ENCODE data around the gene ABCD4. TPM values are rescaled to one million over a fixed set of nuclear protein-coding genes. Genes with fewer than 3 reads are reported as not detected.

The ABCD4 gene
- total RNA-seq, 1 experiment from 2014 or later = 15.5 TPM

DNA sequence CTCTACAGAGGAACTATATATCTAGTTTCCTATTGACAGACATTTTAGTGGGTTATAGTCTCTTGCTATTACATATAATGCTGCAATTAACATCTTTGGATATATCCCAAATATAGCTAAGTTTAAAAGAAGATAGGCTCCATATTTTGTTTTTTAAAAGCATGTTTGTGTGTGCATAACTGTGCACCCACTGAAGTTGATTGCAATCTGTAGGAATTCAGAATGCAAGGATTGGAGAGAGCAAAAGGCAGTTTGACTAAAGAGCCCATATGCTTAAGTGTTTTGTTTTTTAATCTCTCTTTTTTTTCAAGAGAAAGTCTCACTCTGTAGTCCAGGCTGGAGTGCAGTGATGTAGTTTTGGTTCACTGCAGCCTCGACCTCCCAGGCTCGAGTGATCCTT is 9.4 kb upstream of the ABCD4 start:
- no peak for DNase-seq (ENCODE audit: low read depth, low spot score)
- in situ Hi-C loops (cut with HindIII; ENCODE audit: low pct_unique_long_range_greater_than_20kb, low sequenced_read_pairs) = no loop called here

DNA sequence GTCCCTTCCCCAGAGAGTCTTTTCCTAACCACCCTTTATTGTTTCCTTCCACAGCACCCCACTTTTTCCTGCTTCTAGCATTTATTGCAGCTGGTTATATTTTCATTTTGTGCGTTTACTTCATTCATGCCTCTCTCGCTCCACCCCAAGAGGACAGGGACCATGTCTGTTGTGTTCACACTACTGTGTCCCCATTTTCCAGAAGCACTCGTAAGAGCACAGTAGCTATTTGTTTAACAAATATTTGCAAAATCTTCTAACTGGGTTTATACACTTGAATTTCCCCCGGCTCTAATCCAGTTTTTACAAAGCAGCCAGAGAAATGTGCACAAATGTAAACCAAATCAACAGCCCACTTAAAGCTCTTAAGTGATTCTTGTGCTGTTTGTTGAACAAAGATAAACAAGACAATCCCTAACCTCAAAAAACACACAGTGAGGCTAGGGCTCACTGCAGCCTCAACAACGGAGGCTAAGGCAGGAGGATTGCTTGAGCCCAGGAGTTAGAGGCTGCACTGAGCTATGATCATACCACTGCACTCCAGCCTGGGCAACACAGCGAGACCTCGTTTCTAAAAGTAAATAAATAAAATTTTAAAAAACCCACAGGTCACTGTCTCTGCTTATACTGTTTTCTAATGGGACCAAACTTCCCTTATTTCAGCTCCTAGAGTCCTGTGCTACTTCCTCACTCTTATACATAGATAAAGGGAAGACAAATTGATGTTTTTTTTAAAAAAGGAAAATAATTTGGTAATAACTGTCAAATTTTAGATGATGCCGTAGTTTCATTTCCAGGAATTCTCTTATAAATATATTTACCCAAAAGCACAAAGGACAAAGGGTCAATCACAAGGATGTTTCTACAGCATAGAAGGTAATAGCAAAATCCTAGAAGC is 6.6 kb upstream of the ABCD4 start:
- in situ Hi-C loops (cut with HindIII; ENCODE audit: low pct_unique_long_range_greater_than_20kb, low sequenced_read_pairs) = no loop called here
- DNase-seq (ENCODE audit: low read depth, low spot score) = no peak

DNA sequence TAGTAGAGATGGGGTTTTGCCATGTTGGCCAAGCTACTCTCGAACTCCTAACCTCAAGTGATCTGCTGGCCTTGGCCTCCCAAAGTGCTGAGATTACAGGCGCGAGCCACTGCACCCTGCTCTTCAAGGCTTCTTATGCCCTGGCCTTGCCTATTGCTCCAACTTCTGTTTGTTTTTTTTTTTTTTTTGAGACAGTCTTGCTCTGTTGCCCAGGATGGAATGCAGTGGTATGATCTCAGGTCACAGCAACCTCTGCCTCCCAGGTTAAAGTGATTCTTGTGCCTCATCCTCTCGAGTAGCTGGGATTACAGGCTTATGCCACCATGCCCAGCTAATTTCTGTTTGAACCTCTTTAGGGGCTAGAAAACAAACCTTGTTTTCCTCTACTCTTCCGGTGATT is 6.0 kb upstream of the ABCD4 start:
- in situ Hi-C loops (cut with HindIII; ENCODE audit: low pct_unique_long_range_greater_than_20kb, low sequenced_read_pairs) = no loop called here
- DNase-seq (ENCODE audit: low read depth, low spot score) = no peak

DNA sequence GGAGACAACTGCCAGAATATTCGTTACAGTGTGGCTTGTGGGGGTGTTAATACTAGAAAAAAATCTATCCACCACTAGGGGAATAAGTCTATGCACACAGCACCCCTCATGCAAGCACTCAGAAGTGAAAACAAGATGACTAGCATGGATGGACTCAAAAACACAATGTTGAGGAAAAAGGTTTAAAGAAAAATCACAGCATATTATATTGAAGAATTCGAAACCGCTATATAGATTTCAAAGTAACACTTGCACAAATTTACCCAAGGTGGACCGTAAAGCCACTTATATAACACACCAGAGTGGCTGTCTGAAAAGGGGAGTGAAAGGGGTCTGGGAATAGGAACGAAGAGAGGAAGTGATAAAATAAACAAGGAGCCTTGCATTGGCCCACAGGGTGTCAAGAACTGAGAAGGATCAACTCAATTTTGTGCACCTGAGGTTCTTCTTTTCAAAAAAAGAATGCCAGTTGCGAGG is 544 bp downstream of the ABCD4 start:
- DNase-seq (ENCODE audit: low read depth, low spot score) = peak; percentile 46

DNA sequence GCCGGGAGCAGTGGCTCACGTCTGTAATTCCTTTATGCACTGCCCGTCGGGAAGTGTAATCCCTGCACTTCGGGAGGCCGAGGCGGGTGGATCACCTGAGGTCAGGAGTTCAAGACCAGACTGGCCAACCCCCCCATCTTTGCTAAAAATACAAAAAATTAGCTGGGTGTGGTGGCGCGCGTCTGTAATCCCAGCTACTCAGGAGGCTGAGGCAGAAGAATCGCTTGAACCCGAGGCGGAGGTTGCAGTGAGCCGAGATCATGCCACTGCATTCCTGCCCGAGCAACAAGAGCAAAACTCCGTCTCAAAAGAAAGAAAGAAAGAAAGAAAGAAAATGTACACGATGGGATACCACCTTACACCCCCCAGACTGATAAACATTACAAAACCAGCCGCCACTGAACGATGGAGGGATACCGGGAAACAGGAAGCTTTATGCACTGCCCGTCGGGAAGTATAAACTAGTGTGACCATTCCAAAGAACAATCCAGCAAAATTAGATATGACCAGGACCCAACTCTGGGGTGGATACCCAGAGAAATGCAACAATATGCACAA is 1.1 kb downstream of the ABCD4 start:
- no peak for DNase-seq (ENCODE audit: low read depth, low spot score)
- in situ Hi-C loops (cut with HindIII; ENCODE audit: low pct_unique_long_range_greater_than_20kb, low sequenced_read_pairs) = no loop called here

More for the DNA sequence above, 544 bp downstream of the ABCD4 start:
- in situ Hi-C loops (cut with HindIII; ENCODE audit: low pct_unique_long_range_greater_than_20kb, low sequenced_read_pairs) = no loop called here

DNA sequence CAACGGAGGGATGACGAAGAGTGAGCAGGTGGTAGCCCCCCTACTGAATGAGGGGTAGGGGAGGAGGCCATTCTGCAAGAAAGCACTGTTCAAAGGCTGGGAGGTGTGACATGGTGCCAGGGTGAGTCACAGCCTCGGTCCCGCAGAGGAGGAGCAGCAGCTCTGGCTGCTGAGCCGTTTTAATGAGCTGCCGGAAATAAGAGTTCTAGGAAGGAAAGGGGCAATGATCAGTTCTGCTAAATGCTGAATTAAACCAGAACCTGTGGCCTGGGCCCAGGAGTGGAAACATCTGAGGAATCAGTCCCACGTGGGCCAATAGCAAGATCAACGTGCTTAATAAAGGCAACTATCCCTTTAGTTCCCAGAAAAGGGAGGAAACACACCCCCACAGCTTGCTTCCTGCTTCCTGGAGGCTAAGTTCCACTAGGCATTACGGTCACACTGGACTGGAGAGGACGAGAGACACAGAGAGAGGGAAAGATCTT is 3.6 kb downstream of the ABCD4 start:
- no peak for DNase-seq (ENCODE audit: low read depth, low spot score)
- in situ Hi-C loops (cut with HindIII; ENCODE audit: low pct_unique_long_range_greater_than_20kb, low sequenced_read_pairs) = loop anchor here (25.0 kb wide), 1 partner anchor 187 kb away; no protein-coding TSS in a partner anchor

DNA sequence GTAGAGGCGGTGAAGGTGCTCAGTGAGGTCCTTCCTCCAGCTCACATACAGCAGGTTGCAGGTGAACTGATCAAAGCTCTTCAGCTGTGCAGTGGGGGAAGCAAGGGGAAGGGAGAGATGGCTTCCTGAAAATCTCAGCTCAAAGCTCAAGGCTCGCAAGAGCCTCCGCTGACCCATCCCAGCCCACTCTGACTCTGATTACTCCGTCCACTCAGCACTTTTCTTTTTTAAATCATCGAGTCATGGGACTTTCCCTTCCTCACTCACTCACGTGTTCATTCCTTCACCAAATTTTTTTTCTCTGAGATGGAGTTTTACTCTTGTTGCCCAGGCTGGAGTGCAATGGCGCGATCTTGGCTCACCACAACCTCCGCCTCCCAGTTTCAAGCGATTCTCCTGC is 4.7 kb downstream of the ABCD4 start:
- in situ Hi-C loops (cut with HindIII; ENCODE audit: low pct_unique_long_range_greater_than_20kb, low sequenced_read_pairs) = loop anchor here (25.0 kb wide), 1 partner anchor 186 kb away; no protein-coding TSS in a partner anchor

DNA sequence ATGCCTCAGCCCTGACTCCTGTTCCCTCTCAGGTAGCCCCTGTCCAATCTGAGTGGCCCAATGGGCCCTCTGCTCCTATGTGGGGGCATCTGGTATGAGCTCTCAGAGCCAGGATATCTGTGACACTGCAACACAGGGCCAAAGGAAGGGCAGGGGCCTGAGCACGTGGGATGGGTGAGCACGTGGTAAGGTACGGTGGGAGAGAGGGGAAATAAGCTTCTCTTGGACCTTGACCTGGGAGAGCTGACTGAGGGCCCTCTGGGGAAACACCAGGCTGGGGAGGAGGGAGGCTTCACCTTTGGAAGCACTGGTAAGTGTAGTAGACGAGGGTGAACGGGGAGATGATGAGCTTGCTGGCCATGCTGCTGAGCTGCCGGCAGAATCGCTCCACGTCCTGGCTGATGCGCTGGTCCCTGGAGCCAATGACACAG is 6.7 kb downstream of the ABCD4 start:
- DNase-seq (ENCODE audit: low read depth, low spot score) = no peak
- in situ Hi-C loops (cut with HindIII; ENCODE audit: low pct_unique_long_range_greater_than_20kb, low sequenced_read_pairs) = loop anchor here (25.0 kb wide), 1 partner anchor 184 kb away; no protein-coding TSS in a partner anchor

More for the DNA sequence above, 4.7 kb downstream of the ABCD4 start:
- DNase-seq (ENCODE audit: low read depth, low spot score) = no peak

DNA sequence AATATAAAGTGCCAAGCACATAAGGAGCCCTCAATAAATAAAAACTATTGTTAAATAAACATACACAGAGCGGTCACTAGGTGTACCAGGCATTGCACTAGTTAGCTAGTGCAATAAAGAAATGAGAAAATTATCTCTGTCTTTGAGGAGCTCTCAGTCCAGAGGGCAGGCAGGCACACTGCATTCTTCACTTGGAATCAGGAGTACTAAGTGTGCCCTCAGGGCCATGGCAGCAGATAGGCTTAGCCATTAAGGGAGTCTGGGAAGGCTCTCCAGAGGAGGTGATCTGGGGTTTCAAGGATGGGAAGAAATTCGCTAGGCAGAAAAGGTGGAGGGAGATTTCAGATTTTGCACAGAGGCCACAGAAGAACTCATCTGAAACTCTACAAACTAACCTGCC is 9.1 kb downstream of the ABCD4 start:
- in situ Hi-C loops (cut with HindIII; ENCODE audit: low pct_unique_long_range_greater_than_20kb, low sequenced_read_pairs) = loop anchor here (25.0 kb wide), 1 partner anchor 181 kb away; no protein-coding TSS in a partner anchor

DNA sequence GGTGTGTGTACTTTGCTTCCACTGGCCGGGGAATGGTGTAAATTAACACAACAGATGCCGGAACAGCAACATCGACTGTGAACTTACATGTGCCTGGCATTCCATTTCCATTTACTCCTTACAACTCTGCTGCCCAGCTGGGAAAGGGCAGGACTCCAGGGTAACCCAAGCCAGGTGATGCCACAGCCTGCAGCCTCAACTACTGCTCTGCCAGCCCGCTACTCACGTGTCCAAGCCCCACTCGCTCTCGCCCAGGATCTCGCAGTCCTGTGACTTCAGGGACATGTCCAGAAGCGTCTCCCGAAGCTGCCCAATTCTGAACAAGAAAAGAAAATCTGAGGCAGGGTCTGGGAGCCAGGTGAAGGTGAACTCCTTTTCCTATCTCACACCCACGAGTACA is 10.7 kb downstream of the ABCD4 start:
- DNase-seq (ENCODE audit: low read depth, low spot score) = no peak
- in situ Hi-C loops (cut with HindIII; ENCODE audit: low pct_unique_long_range_greater_than_20kb, low sequenced_read_pairs) = loop anchor here (25.0 kb wide), 1 partner anchor 180 kb away; no protein-coding TSS in a partner anchor

More for the DNA sequence above, 9.1 kb downstream of the ABCD4 start:
- no peak for DNase-seq (ENCODE audit: low read depth, low spot score)

DNA sequence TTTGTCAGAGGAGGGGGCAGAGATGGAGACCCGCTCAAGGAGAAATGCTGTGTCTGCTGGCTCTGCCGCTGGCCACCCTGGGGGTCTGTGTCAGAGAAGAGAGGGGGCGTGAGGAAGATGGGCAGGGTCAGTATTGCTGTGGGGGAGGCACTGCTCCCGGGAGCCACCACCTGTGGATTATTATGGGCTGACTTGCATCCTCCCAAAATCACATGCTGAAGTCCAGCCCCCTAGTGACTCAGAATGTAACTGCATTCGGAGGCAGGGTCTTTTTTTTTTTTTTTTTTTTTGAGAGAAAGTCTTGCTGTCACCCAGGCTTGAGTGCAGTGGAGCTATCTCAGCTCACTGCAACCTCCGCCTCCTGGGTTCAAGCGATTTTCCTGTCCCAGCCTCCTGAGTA is 12.3 kb downstream of the ABCD4 start:
- DNase-seq (ENCODE audit: low read depth, low spot score) = peak; percentile 43
- in situ Hi-C loops (cut with HindIII; ENCODE audit: low pct_unique_long_range_greater_than_20kb, low sequenced_read_pairs) = loop anchor here (25.0 kb wide), 1 partner anchor 178 kb away; no protein-coding TSS in a partner anchor

DNA sequence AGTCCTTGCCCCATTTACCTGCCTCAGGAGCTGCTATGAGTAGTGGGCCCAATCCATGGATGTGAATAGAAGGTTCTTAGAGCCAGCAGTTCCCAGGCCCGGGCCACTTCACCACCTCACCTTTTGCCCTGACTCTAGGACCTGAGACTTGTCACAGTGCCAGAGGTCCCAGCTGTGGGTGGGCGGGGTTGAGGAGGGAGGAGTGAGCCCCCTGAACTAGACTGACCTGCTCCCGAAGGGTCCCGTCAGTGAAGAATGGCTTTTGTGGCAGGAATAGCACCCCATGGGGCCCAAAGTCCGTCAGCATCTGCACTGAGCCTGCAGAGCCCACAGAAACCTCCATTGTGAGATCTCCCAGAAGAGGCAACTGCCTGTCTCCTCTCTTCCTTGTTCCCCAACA is 12.9 kb downstream of the ABCD4 start:
- DNase-seq (ENCODE audit: low read depth, low spot score) = no peak
- in situ Hi-C loops (cut with HindIII; ENCODE audit: low pct_unique_long_range_greater_than_20kb, low sequenced_read_pairs) = loop anchor here (25.0 kb wide), 1 partner anchor 178 kb away; no protein-coding TSS in a partner anchor

DNA sequence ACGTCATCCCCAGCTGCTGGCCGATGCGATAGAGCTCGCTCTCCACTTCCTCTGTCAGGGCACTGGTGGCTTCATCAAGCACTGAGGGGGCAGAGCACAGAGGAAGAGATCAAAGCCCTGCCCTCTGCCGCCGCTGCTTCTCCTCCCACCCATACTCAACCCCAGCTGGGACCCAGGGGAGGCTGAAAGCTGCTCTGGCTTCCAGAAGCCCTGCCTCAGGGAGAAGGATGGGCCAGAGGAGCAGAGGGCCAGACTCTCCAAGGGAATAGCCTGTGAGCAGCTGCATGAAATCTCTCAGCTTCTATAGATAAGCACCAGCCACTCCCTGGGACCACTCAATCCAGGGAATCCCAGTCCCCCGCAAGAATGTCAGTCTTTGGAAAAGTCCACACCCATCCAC is 16.0 kb downstream of the ABCD4 start:
- in situ Hi-C loops (cut with HindIII; ENCODE audit: low pct_unique_long_range_greater_than_20kb, low sequenced_read_pairs) = loop anchor here (25.0 kb wide), 1 partner anchor 174 kb away; no protein-coding TSS in a partner anchor
- DNase-seq (ENCODE audit: low read depth, low spot score) = no peak

DNA sequence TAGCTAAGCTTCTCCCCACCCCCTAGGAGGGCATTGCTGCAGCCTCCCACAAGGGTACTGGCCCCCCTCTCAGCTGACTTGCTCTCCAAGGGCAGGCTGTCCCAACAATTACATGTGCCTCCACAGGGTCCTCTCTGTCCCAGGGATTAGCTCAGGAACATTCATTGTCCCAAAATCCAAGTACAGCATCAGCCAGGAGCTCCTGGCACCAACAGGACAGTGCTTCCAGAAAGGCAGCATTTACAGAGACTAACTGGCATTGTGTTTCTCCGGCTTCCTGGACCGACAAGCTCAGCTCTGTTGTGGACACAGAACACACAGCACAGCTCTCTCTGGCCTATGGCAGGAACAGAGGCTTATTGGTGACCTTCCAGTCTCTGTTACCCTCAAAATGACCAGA is 21.7 kb downstream of the ABCD4 start:
- in situ Hi-C loops (cut with HindIII; ENCODE audit: low pct_unique_long_range_greater_than_20kb, low sequenced_read_pairs) = loop anchor here (25.0 kb wide), 1 partner anchor 169 kb away; no protein-coding TSS in a partner anchor
- DNase-seq (ENCODE audit: low read depth, low spot score) = no peak

DNA sequence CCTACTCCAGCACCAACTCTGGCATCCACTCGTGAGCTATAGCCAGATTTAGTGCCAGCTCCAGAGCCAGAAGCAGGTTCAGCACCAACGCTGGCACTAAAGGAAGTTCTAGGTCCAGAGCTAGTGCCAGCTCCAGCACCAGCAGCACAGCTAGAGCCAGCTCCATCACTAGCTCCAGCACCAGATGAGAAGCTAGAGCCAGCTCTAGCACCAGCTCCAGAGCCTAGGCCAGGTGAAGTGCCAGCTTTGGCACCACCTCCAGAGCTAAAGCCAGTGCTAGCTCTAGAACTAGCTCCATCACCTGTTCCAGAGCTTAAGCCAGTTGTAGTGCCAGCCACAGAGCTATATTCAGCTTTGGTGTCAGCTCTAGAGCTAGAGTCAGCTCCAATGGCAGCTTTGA is 24.7 kb downstream of the ABCD4 start:
- in situ Hi-C loops (cut with HindIII; ENCODE audit: low pct_unique_long_range_greater_than_20kb, low sequenced_read_pairs) = loop anchor here (25.0 kb wide), 1 partner anchor 166 kb away; no protein-coding TSS in a partner anchor
- DNase-seq (ENCODE audit: low read depth, low spot score) = no peak

DNA sequence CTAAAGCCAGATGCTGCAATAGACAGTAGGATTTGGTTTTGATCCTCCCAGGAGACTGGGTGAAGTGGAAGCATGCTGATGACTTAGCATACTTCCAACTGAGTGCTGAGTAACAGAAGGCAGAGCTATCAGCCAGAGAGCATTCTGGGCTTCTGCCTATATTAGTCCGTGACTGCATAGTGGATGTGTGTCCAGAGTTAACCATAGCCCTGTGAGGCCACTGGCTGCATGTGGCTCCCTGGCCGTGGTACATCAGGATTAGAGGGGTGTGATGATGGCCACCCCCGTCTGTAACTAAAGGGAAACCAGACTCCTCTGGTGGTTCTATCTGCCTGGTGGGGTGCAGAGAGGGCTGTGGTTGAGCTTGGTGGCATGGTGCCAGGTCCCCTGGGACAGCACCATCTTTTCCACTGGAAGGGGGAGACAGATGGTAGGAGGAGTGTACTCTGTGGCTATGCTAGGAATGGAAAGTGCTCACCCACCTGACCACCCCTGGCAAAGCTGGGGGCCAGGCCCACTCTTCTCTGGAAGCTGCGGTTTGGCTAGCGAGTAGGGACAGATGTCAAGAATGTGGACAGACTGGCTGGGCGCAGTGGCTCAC is 27.4 kb downstream of the ABCD4 start:
- in situ Hi-C loops (cut with HindIII; ENCODE audit: low pct_unique_long_range_greater_than_20kb, low sequenced_read_pairs) = loop anchor here (25.0 kb wide), 1 partner anchor 163 kb away; no protein-coding TSS in a partner anchor
- peak; percentile 11 for DNase-seq (ENCODE audit: low read depth, low spot score)

DNA sequence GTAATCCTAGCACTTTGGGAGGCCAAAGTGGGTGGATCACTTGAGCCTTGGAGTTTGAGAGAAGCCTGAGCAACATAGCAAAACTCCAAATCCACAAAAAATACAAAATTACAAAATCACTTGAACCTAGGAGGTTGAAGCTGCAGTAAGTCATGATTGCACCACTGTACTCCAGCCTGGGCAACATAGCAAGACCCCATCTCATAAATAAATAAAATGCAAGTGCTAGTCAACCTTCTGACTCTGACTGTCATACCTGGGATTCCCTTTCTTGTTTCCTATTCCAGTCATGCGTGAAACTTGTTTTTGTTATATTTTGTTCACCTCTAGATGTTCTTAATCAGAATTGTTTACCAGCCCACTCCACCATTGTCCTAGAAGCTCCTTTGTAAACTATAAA is 31.4 kb downstream of the ABCD4 start:
- in situ Hi-C loops (cut with HindIII; ENCODE audit: low pct_unique_long_range_greater_than_20kb, low sequenced_read_pairs) = no loop called here
- no peak for DNase-seq (ENCODE audit: low read depth, low spot score)
